HG03175 (cell line): ENCODE data around the gene BRAF.
A peak's percentile ranks its signal among the peaks of the same experiment; 100 is the strongest.
"Not testable (repeated sequence)": the region's sequence is repeated elsewhere in the genome, so short reads cannot be mapped to it uniquely, and the experiment has no call there.

Experiments
- ATAC-seq: cut with Tn5 transposase; IDR thresholded peaks from one replicate; pipeline ENCODE4 v1.9.1; 2021; ENCODE audit warnings: mild to moderate bottlenecking, moderate library complexity; ENCODE audit not compliant: unreplicated experiment

BRAF gene

GRCh38 chr7:140774371-140774770, 150.4 kb downstream of the BRAF start:
- ATAC-seq = no peak

DNA sequence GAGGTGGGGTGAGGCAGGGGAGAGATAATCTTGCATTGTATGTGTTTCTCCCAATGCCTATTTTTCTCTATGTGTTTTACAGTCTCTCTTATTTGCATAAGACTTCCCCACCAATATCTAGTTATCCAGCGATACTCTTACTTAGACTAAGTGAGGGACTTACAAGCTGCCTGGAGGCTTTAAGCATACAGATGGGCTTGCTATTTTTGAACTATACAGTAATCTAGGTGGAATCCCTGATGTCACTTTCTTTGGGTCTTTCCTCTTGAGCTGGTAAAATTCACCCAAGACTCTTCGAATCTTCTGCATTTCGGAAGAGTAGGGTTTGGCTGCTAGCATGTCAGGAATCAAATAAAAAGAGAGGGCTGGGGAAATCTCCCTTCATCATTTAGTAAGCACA, 151.6 kb downstream of the BRAF start:
- no peak for ATAC-seq

GRCh38 chr7:140771826-140772225, 152.9 kb downstream of the BRAF start:
- no peak for ATAC-seq

DNA sequence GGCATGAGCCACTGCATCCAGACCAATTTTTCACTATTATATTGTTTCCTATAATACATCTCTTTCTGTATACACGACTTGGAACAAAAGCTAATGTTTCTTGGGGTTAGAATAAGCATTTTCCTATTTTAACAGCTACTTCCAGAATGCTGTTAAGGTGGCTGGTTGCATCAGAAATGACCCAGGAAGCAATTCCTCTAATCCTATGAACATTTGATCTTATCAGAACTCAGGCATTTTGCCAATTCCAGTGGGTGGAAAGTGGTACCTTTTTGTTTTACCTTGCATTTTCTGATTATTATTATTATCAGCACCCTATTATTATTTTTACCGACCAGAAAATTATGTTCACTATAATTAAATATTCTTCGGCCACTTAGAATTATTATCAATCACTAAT, 154.9 kb downstream of the BRAF start:
- ATAC-seq = no peak

GRCh38 chr7:140767418-140767817, 157.3 kb downstream of the BRAF start:
- ATAC-seq = no peak

DNA sequence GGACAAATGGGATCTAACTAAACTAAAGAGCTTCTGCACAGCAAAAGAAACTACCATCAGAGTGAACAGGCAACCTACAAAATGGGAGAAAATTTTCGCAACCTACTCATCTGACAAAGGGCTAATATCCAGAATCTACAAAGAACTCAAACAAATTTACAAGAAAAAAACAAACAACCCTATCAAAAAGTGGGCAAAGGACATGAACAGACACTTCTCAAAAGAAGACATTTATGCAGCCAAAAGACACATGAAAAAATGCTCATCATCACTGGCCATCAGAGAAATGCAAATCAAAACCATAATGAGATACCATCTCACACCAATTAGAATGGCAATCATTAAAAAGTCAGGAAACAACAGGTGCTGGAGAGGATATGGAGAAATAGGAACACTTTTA, 159.3 kb downstream of the BRAF start:
- not testable (repeated sequence) for ATAC-seq

DNA sequence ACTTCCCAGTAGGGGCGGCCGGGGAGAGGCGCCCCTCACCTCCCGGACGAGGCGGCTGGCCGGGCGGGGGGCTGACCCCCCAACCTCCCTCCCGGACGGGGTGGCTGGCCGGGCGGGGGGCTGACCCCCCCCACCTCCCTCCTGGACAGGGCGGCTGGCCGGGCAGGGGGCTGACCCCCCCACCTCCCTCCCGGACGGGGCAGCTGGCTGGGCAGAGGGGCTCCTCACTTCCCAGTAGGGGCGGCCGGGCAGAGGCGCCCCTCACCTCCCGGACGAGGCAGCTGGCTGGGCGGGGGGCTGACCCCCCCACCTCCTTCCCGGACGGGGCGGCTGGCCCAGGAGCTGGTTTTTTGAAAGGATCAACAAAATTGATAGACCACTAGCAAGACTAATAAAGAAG, 161.6 kb downstream of the BRAF start:
- ATAC-seq = not testable (repeated sequence)

GRCh38 chr7:140761375-140761774, 163.4 kb downstream of the BRAF start:
- not testable (repeated sequence) for ATAC-seq

- ATAC-seq = no peak
Measured at GRCh38 chr7:140754506-140754905, 170.2 kb downstream of the BRAF start.

GRCh38 chr7:140752533-140752932, 172.2 kb downstream of the BRAF start:
- no peak for ATAC-seq

DNA sequence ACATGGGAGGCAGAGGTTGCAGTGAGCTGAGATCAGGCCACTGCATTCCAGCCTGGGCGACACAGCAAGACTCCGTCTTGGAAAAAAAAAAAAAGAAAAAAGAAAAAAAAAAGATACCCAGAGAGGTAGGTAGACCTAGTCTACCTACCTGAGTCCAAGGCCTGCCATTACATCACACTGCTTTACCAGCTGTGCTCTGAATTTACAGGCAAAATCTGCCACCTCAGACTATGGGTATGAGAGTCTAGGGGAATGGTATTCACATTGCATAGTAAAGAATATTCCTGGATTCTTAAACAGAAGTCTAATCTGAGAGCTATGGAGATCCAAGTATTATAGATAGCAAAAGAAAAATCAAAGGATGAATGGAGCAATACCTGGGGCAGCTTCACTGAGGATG, 178.0 kb downstream of the BRAF start:
- ATAC-seq = no peak

- peak; percentile 51 for ATAC-seq
Measured at GRCh38 chr7:140745266-140746058, 179.3 kb downstream of the BRAF start.

DNA sequence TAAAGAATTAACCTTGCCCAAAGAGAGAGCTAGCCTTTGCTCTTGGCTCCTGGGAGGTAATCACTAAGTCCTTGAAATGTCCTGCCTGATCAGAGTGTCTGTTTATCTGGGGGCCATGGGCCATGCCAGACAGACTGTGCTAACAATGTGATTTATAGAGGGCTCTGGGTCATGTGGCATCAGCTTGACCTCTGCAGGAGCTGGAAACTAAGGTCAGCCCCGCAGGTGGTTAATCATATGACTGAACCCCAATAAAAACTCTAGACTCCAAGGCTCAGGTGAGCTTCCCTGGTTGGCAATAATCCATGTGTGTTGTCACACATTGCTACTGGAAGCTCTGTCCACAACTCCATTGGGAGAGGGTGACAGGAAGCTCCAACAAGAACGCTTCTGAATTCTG, 180.7 kb downstream of the BRAF start:
- ATAC-seq = no peak

GRCh38 chr7:140743255-140743654, 181.5 kb downstream of the BRAF start:
- ATAC-seq = not testable (repeated sequence)

GRCh38 chr7:140738280-140738679, 186.4 kb downstream of the BRAF start:
- ATAC-seq = no peak

GRCh38 chr7:140734729-140735128, 190.0 kb downstream of the BRAF start:
- no peak for ATAC-seq

DNA sequence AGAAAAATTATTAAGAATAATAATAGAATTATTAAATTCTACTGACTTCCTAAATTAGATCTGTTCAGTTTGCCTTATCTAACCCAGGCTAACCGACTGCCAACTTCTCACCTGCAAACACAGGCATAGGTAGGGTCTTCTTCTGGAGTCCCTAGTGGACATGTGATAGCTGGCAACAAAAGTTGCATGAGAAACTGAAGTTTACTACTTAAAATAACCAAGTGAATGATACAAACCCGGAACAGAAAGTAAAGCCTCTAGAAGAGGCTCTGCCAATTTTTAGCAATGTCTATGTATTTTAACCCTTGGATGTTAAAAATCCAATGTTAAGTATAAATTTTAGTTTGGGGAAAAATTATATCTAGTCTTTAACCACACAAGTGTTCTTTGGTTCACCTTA, 190.6 kb downstream of the BRAF start:
- ATAC-seq = no peak

- no peak for ATAC-seq
Measured at GRCh38 chr7:140732416-140732815, 192.3 kb downstream of the BRAF start.

DNA sequence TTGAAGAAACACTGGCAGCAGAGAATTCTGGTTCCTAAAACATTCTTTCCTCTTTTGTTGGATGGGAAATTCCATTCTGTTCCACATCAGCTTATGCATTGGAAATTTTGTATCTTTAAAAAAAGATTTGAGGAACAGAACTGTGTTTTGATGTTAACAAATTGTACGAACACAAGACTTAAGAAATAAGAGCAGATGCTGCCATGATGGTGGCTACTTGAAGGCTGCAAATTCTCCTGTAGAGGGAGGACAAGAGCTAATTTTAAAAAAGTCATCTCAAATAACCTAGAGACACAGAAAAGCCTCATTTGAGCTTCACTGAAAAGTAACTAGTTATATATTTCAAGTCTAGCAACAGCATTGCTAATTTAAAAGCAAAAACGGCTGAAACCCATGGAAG, 198.4 kb downstream of the BRAF start:
- ATAC-seq = no peak

DNA sequence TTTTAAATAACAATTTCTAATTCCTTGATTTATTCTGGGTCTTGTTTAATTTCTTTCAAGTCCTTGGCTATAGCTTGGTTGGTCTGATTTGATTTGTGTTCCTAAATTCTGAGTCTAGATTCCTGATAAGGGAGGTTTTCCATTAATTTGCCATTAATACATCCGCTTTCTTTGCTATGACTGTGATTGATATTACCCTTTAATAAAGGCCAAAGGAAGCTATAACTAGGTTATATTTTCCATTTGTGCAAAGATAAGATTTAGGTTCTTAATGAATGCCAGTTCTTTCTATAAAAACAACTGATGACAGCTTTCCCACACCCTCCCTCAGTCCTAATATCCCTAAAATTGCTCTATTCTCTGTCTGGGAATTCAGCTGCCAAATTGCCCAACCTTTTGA, 200.0 kb downstream of the BRAF start:
- ATAC-seq = no peak

DNA sequence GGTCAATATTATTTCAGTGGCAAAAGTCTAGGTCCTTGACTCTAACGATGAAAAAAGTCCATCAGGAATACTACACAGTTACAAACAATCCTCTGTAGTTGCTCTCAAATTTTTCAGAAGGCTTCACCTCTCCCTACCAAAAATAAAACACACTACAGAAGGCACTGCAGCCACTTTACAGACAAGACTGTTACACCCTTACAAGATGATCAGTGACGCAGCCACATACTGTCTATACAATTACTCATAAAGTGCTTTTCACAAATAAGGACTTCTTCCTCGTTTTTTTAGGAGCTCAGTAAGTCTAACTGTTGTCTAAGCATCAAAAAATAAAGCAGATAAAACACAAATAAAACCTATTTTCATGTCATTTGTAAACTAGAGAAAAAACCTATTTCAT, 201.2 kb downstream of the BRAF start:
- ATAC-seq = no peak

- ATAC-seq = no peak
Measured at GRCh38 chr7:140723006-140723405, 201.7 kb downstream of the BRAF start.

- no peak for ATAC-seq
Measured at GRCh38 chr7:140722254-140722653, 202.5 kb downstream of the BRAF start.
